Erythroblast (primary cell): ENCODE measurements around the gene PRKCZ.

Source experiments
- GATA1 ChIP-seq: IDR thresholded peaks from 2 replicates; pipeline ENCODE4 v1.6.1; 2011; ENCODE audit warnings: low read depth, mild to moderate bottlenecking, control low read depth, low read length, moderate library complexity
- POLR2A ChIP-seq: IDR thresholded peaks from 2 replicates; pipeline ENCODE4 v1.6.1; 2011; ENCODE audit warnings: mild to moderate bottlenecking, low read length

DNA sequence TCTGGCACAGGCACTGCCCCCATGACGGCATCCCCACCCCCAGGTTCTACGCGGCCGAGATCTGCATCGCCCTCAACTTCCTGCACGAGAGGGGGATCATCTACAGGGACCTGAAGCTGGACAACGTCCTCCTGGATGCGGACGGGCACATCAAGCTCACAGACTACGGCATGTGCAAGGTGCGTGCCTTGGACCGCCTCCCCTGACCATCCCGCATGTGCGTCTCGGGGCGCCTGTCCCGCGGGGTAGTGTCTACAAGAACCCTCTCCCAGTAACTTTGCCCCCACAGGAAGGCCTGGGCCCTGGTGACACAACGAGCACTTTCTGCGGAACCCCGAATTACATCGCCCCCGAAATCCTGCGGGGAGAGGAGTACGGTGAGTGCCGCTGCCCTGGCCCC is 121.8 kb downstream of the PRKCZ start:
- TF ChIP-seq POLR2A: no peak
- TF ChIP-seq GATA1: no peak
